Ishikawa (cell line): Measurements from ENCODE around the gene SYNE1.

Source experiments
- CEBPB ChIP-seq: IDR thresholded peaks from 2 replicates; pipeline ENCODE4 v1.6.1; 2012
- CREB1 ChIP-seq: IDR thresholded peaks from 2 replicates; pipeline ENCODE4 v1.6.1; 2012; ENCODE audit warnings: low read depth
- EGR1 ChIP-seq: IDR thresholded peaks from 2 replicates; pipeline ENCODE4 v1.6.1; 2012
- EP300 ChIP-seq: IDR thresholded peaks from 2 replicates; pipeline ENCODE4 v1.6.1; 2012; ENCODE audit warnings: borderline replicate concordance
- FOXM1 ChIP-seq: IDR thresholded peaks from 2 replicates; pipeline ENCODE4 v1.6.1; 2012; ENCODE audit warnings: low read depth, borderline replicate concordance
- MAX ChIP-seq: IDR thresholded peaks from 2 replicates; pipeline ENCODE4 v1.6.1; 2012
- NFIC ChIP-seq: IDR thresholded peaks from 2 replicates; pipeline ENCODE4 v1.6.1; 2012
- RAD21 ChIP-seq: IDR thresholded peaks from 2 replicates; pipeline ENCODE4 v1.6.1; 2012; ENCODE audit warnings: low read depth
- TAF1 ChIP-seq: IDR thresholded peaks from 2 replicates; pipeline ENCODE4 v1.6.1; 2012; ENCODE audit warnings: low read depth, mild to moderate bottlenecking
- TCF12 ChIP-seq: IDR thresholded peaks from 2 replicates; pipeline ENCODE4 v1.6.1; 2012; ENCODE audit warnings: low read depth
- TEAD4 ChIP-seq: IDR thresholded peaks from 2 replicates; pipeline ENCODE4 v1.6.1; 2012
- USF1 ChIP-seq: IDR thresholded peaks from 2 replicates; pipeline ENCODE4 v1.6.1; 2012
- YY1 ChIP-seq: IDR thresholded peaks from 2 replicates; pipeline ENCODE4 v1.6.1; 2012; ENCODE audit warnings: low read depth
- ZBTB7A ChIP-seq: IDR thresholded peaks from 2 replicates; pipeline ENCODE4 v1.6.1; 2012; ENCODE audit warnings: low read depth
- TF ChIP-seq, protein P1 (sequence below): IDR thresholded peaks from 2 replicates; pipeline ENCODE4 v1.6.1; 2012; ENCODE audit warnings: low read depth, mild to moderate bottlenecking

The SYNE1 gene

DNA sequence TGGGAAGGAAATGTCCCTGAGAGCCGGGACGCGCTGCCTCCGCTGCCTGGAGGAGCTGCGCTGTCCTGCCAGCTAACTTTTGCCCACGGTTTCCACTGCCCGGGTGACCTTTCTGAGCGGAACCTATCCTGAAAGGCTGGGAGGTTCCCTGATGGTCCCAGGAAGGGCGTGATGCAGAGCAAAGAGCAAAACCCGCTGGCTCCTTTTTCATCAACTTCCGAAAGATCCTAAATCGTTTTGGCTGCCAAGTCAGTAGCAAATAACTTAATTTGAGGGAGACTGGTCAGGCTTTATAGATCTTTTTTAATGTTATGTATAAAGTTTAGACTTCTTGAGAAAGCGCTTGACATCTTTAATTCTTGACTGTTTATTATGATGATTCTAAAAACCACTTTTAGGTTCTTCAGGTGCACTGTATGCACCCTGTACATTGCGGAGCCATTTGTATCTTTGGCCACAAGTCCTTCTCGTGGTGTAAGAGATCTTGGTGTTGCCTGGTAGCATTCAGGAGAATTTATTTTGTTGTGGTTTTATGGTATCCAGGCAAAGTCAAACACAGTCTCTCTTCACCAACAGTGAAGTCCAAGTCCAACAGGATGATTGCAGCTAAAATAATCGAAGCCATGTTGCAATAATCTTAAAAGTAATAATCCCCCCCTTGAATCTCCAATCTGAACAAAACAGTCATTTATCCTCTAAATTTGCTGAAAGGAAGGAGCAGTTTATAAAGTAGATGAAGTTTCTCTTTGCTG lies at the start of gene SYNE1:
Gene SYNE1, minus strand, starts transcription at position 67 of the 752 bp plus-strand sequence. CDS start 9,031 bp downstream, outside the sequence.
- TF ChIP-seq EP300 (no peak), FOXM1 (no peak), NFIC (no peak), MAX (no peak), TAF1 (no peak)
- TF ChIP-seq, protein P1, sequence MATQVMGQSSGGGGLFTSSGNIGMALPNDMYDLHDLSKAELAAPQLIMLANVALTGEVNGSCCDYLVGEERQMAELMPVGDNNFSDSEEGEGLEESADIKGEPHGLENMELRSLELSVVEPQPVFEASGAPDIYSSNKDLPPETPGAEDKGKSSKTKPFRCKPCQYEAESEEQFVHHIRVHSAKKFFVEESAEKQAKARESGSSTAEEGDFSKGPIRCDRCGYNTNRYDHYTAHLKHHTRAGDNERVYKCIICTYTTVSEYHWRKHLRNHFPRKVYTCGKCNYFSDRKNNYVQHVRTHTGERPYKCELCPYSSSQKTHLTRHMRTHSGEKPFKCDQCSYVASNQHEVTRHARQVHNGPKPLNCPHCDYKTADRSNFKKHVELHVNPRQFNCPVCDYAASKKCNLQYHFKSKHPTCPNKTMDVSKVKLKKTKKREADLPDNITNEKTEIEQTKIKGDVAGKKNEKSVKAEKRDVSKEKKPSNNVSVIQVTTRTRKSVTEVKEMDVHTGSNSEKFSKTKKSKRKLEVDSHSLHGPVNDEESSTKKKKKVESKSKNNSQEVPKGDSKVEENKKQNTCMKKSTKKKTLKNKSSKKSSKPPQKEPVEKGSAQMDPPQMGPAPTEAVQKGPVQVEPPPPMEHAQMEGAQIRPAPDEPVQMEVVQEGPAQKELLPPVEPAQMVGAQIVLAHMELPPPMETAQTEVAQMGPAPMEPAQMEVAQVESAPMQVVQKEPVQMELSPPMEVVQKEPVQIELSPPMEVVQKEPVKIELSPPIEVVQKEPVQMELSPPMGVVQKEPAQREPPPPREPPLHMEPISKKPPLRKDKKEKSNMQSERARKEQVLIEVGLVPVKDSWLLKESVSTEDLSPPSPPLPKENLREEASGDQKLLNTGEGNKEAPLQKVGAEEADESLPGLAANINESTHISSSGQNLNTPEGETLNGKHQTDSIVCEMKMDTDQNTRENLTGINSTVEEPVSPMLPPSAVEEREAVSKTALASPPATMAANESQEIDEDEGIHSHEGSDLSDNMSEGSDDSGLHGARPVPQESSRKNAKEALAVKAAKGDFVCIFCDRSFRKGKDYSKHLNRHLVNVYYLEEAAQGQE = no peak

DNA sequence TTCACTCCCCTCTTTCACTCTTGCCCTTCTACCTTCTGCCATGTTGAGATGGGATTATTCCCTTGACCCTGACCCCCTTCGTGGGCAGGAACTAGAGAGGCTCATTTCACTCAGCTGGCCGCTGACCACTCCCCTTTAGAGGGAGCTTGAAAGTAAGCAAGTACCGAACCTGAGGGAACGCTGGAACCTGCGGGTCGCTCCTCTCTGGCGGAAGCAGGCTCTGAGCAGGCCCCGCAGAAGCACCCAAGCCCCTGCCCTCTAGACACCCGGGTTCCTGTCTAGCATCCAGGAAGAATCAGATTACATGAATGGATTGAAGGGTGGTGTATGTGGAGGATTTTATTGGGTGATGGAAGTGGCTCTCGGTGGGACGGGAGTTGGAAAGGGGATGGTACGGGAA lies 48.7 kb upstream of the SYNE1 start:
- TF ChIP-seq EP300 = no peak
- TF ChIP-seq CEBPB = no peak
- no peak for TF ChIP-seq TEAD4
- no peak for TF ChIP-seq EGR1
- TF ChIP-seq FOXM1 = no peak
- no peak for TF ChIP-seq RAD21
- no peak for TF ChIP-seq NFIC
- TF ChIP-seq, protein P1 = no peak
- TF ChIP-seq USF1 = no peak
- no peak for TF ChIP-seq YY1
- TF ChIP-seq TCF12 = no peak
- no peak for TF ChIP-seq MAX
- no peak for TF ChIP-seq TAF1
- TF ChIP-seq ZBTB7A = no peak
- no peak for TF ChIP-seq CREB1

GRCh38 chr6:152682141-152682540 lies 45.0 kb upstream of the SYNE1 start:
- TF ChIP-seq ZBTB7A = no peak
- TF ChIP-seq TCF12 = no peak
- TF ChIP-seq CEBPB = no peak

DNA sequence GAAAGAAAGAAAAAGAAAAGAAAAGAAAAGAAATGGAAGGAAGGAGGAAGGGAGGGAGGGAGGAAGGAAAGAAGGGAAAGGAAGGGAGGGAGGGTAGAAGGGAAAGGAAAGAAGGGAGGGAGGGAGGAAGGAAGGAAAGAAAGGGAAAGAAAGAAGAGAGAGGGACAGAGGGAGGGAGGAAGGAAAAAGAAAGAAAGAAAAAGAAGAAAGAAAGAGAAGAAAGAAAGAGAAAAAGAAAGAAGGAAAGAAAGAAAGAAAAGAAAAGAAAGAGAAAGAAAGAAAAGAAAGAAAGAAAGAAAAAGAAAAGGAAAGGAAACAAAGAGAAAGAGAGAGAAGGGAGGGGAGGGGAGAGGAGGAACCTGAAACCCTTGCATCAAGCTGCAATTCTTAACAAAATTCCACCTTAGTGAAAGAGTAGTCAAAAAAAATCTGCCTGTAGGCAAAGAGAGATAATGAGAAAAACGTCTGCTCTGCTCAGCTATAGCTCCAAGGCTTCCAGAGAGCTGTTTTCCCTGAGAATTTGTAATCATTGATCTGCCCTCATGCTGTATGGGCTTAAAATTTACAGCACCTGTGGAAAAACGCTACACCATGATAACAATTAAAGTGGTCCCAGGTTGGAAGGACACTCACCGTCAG lies 43.8 kb upstream of the SYNE1 start:
- TF ChIP-seq NFIC (no peak), USF1 (no peak), FOXM1 (no peak), EGR1 (no peak), TEAD4 (no peak), TCF12 (no peak), CEBPB (no peak), TAF1 (no peak), MAX (no peak), YY1 (no peak), CREB1 (no peak)
- TF ChIP-seq, protein P1 = no peak
